ENCODE data around the gene SDK1.
"Not testable (repeated sequence)": the region's sequence is repeated elsewhere in the genome, so short reads cannot be mapped to it uniquely, and the experiment has no call there.

Gene SDK1

GRCh38 chr7:3697472-3697871 lies 396.4 kb downstream of the SDK1 start:
- no peak overlapping the region for H2AK5ac ChIP-seq (ENCODE audit: low read depth, low read length)
- H3K9ac ChIP-seq (ENCODE audit: low read depth, low read length, poor library complexity): no peak overlapping the region
- H3K14ac ChIP-seq (ENCODE audit: low read length): no peak overlapping the region
- H4K8ac ChIP-seq (ENCODE audit: low read depth, low read length): no peak overlapping the region
- H2BK5ac ChIP-seq (ENCODE audit: low read length): no peak overlapping the region
- no peak overlapping the region for H2BK120ac ChIP-seq (ENCODE audit: low read depth, low read length)
- no peak overlapping the region for H2BK15ac ChIP-seq (ENCODE audit: low read length)
- no peaks in the 10 kb centered on the region for H3K79me1 ChIP-seq (ENCODE audit: low read depth, low read length)
- no peaks in the 10 kb centered on the region for H3K36me3 ChIP-seq (replicated peaks in 1 of 2; ENCODE audit: control insufficient read depth in 2 of 2, insufficient read depth in 2 of 2, low read length in 2 of 2)
- H3K23ac ChIP-seq (ENCODE audit: low read depth, low read length, poor library complexity): no peak overlapping the region
- no peak overlapping the region for H3K27ac ChIP-seq (replicated peaks; ENCODE audit: low read length)
- H3K4me3 ChIP-seq (ENCODE audit: low read length in 2 of 2): no peak overlapping the region
- H3K18ac ChIP-seq (ENCODE audit: low read length): no peak overlapping the region
- no CpG with 5 or more reads among the region's 2 CpGs for WGBS, 2 donors (ENCODE audit: extremely low coverage in 2 of 2, insufficient read length in 2 of 2, insufficient replicate concordance in 1 of 2)
- H2AFZ ChIP-seq (ENCODE audit: low read length): no peak overlapping the region
- no peak overlapping the region for H3K4me2 ChIP-seq (ENCODE audit: insufficient read depth, low read length, poor library complexity, severe bottlenecking)
- no peaks in the 10 kb centered on the region for H3K4me1 ChIP-seq (ENCODE audit: control insufficient read depth in 2 of 2, insufficient read depth in 1 of 2, low read depth in 1 of 2, low read length in 2 of 2)
- H3K9me3 ChIP-seq (replicated peaks in 1 of 2; ENCODE audit: control insufficient read depth in 2 of 2, insufficient read depth in 1 of 2, low read depth in 1 of 2, low read length in 2 of 2): no peaks in the 10 kb centered on the region
- no peak overlapping the region for H3K4ac ChIP-seq (ENCODE audit: low read length)
- H4K91ac ChIP-seq (ENCODE audit: low read depth, low read length, poor library complexity): no peak overlapping the region
- DNase-seq (ENCODE audit: low spot score): no peak
- H2BK12ac ChIP-seq (ENCODE audit: low read length): no peak overlapping the region
- no peaks in the 10 kb centered on the region for H3K27me3 ChIP-seq (ENCODE audit: control insufficient read depth in 3 of 3, insufficient read depth in 3 of 3, low read depth in 1 of 3, low read length in 3 of 3)

- H2BK15ac ChIP-seq (ENCODE audit: low read length): no peak overlapping the region
- H3K27me3 ChIP-seq (ENCODE audit: control insufficient read depth in 3 of 3, insufficient read depth in 3 of 3, low read depth in 1 of 3, low read length in 3 of 3): no peaks in the 10 kb centered on the region
- no peaks in the 10 kb centered on the region for H3K79me1 ChIP-seq (ENCODE audit: low read depth, low read length)
- H3K27ac ChIP-seq (replicated peaks; ENCODE audit: low read length): no peak overlapping the region
- peaks cover 2 to 9% of the 10 kb centered on the region in 2 donors for H3K9me3 ChIP-seq (replicated peaks in 1 of 2; ENCODE audit: control insufficient read depth in 2 of 2, insufficient read depth in 1 of 2, low read depth in 1 of 2, low read length in 2 of 2)
- no CpG with 5 or more reads among the region's 1 CpG for WGBS, 2 donors (ENCODE audit: extremely low coverage in 2 of 2, insufficient read length in 2 of 2, insufficient replicate concordance in 1 of 2)
- H3K23ac ChIP-seq (ENCODE audit: low read depth, low read length, poor library complexity): no peak overlapping the region
- H3K4ac ChIP-seq (ENCODE audit: low read length): no peak overlapping the region
- no peak overlapping the region for H2BK12ac ChIP-seq (ENCODE audit: low read length)
- H3K36me3 ChIP-seq (replicated peaks in 1 of 2; ENCODE audit: control insufficient read depth in 2 of 2, insufficient read depth in 2 of 2, low read length in 2 of 2): no peaks in the 10 kb centered on the region
- no peak overlapping the region for H4K91ac ChIP-seq (ENCODE audit: low read depth, low read length, poor library complexity)
- no peak overlapping the region for H3K4me2 ChIP-seq (ENCODE audit: insufficient read depth, low read length, poor library complexity, severe bottlenecking)
- H2BK120ac ChIP-seq (ENCODE audit: low read depth, low read length): no peak overlapping the region
- no peak overlapping the region for H3K4me3 ChIP-seq (ENCODE audit: low read length in 2 of 2)
- no peak overlapping the region for H3K9ac ChIP-seq (ENCODE audit: low read depth, low read length, poor library complexity)
- no peak for DNase-seq (ENCODE audit: low spot score)
- H3K14ac ChIP-seq (ENCODE audit: low read length): no peak overlapping the region
- H2BK5ac ChIP-seq (ENCODE audit: low read length): no peak overlapping the region
- H4K8ac ChIP-seq (ENCODE audit: low read depth, low read length): no peak overlapping the region
- no peak overlapping the region for H2AK5ac ChIP-seq (ENCODE audit: low read depth, low read length)
- H3K4me1 ChIP-seq (ENCODE audit: control insufficient read depth in 2 of 2, insufficient read depth in 1 of 2, low read depth in 1 of 2, low read length in 2 of 2): no peaks in the 10 kb centered on the region
- H3K18ac ChIP-seq (ENCODE audit: low read length): no peak overlapping the region
- no peak overlapping the region for H2AFZ ChIP-seq (ENCODE audit: low read length)
These were observed 404.2 kb downstream of the SDK1 start for GRCh38 chr7:3705258-3705657.

- not testable (repeated sequence) for H3K4me1 ChIP-seq (ENCODE audit: control insufficient read depth in 2 of 2, insufficient read depth in 1 of 2, low read depth in 1 of 2, low read length in 2 of 2); H3K4ac ChIP-seq (ENCODE audit: low read length); H3K18ac ChIP-seq (ENCODE audit: low read length); H2AFZ ChIP-seq (ENCODE audit: low read length); DNase-seq (ENCODE audit: low spot score); H3K79me1 ChIP-seq (ENCODE audit: low read depth, low read length); H3K4me3 ChIP-seq (ENCODE audit: low read length in 2 of 2); H3K23ac ChIP-seq (ENCODE audit: low read depth, low read length, poor library complexity); H4K91ac ChIP-seq (ENCODE audit: low read depth, low read length, poor library complexity); H3K14ac ChIP-seq (ENCODE audit: low read length); H3K27ac ChIP-seq (replicated peaks; ENCODE audit: low read length); H3K9me3 ChIP-seq (replicated peaks in 1 of 2; ENCODE audit: control insufficient read depth in 2 of 2, insufficient read depth in 1 of 2, low read depth in 1 of 2, low read length in 2 of 2); H3K27me3 ChIP-seq (ENCODE audit: control insufficient read depth in 3 of 3, insufficient read depth in 3 of 3, low read depth in 1 of 3, low read length in 3 of 3); H3K9ac ChIP-seq (ENCODE audit: low read depth, low read length, poor library complexity); H3K36me3 ChIP-seq (replicated peaks in 1 of 2; ENCODE audit: control insufficient read depth in 2 of 2, insufficient read depth in 2 of 2, low read length in 2 of 2); H2BK15ac ChIP-seq (ENCODE audit: low read length); H2BK120ac ChIP-seq (ENCODE audit: low read depth, low read length); H2BK12ac ChIP-seq (ENCODE audit: low read length); H2AK5ac ChIP-seq (ENCODE audit: low read depth, low read length); H4K8ac ChIP-seq (ENCODE audit: low read depth, low read length); H2BK5ac ChIP-seq (ENCODE audit: low read length); H3K4me2 ChIP-seq (ENCODE audit: insufficient read depth, low read length, poor library complexity, severe bottlenecking)
- no CpG with 5 or more reads among the region's 2 CpGs for WGBS, 2 donors (ENCODE audit: extremely low coverage in 2 of 2, insufficient read length in 2 of 2, insufficient replicate concordance in 1 of 2)
These were observed 405.0 kb downstream of the SDK1 start for GRCh38 chr7:3706091-3706490.

- Histone ChIP-seq H3K4me2 (ENCODE audit: insufficient read depth, low read length, poor library complexity, severe bottlenecking) (no peak overlapping the region), H2AK5ac (ENCODE audit: low read depth, low read length) (no peak overlapping the region), H3K18ac (ENCODE audit: low read length) (no peak overlapping the region), H3K9ac (ENCODE audit: low read depth, low read length, poor library complexity) (no peak overlapping the region), H3K36me3 (replicated peaks in 1 of 2; ENCODE audit: control insufficient read depth in 2 of 2, insufficient read depth in 2 of 2, low read length in 2 of 2) (no peaks in the 10 kb centered on the region), H3K23ac (ENCODE audit: low read depth, low read length, poor library complexity) (no peak overlapping the region), H2AFZ (ENCODE audit: low read length) (no peak overlapping the region), H3K27me3 (ENCODE audit: control insufficient read depth in 3 of 3, insufficient read depth in 3 of 3, low read depth in 1 of 3, low read length in 3 of 3) (no peaks in the 10 kb centered on the region), H2BK15ac (ENCODE audit: low read length) (no peak overlapping the region), H3K27ac (replicated peaks; ENCODE audit: low read length) (no peak overlapping the region), H2BK12ac (ENCODE audit: low read length) (no peak overlapping the region), H4K8ac (ENCODE audit: low read depth, low read length) (no peak overlapping the region), H3K4ac (ENCODE audit: low read length) (no peak overlapping the region), H3K79me1 (ENCODE audit: low read depth, low read length) (no peaks in the 10 kb centered on the region), H3K9me3 (replicated peaks in 1 of 2; ENCODE audit: control insufficient read depth in 2 of 2, insufficient read depth in 1 of 2, low read depth in 1 of 2, low read length in 2 of 2) (peaks cover 3 to 4% of the 10 kb centered on the region in 2 donors), H2BK5ac (ENCODE audit: low read length) (no peak overlapping the region), H3K14ac (ENCODE audit: low read length) (no peak overlapping the region), H4K91ac (ENCODE audit: low read depth, low read length, poor library complexity) (no peak overlapping the region), H3K4me1 (ENCODE audit: control insufficient read depth in 2 of 2, insufficient read depth in 1 of 2, low read depth in 1 of 2, low read length in 2 of 2) (peaks cover 0 to 2% of the 10 kb centered on the region in 2 donors), H3K4me3 (ENCODE audit: low read length in 2 of 2) (no peak overlapping the region), H2BK120ac (ENCODE audit: low read depth, low read length) (no peak overlapping the region)
- no CpG with 5 or more reads among the region's 1 CpG for WGBS, 2 donors (ENCODE audit: extremely low coverage in 2 of 2, insufficient read length in 2 of 2, insufficient replicate concordance in 1 of 2)
- DNase-seq (ENCODE audit: low spot score): no peak
These were observed 409.1 kb downstream of the SDK1 start for GRCh38 chr7:3710122-3710521.
